Measurements from ENCODE around the gene SLC35F3.

DNA sequence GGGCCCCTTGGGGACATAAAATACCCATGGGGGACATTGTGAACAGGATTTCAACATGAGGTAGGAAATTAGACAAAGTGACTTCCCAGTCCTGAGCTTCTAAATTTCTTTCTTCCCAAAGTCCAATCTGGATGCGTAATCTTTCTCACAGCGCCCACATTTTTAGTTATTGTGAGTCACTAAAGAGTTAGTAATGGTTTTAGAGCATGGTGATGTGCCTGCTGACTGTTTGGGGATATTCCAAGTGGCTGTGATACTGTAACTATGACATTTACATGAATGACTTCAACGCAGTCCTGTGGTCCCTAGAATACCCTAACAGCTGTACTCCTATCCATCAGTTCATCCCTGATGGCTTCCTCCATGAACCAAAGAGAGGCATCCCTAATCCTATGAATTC, 244.7 kb downstream of the SLC35F3 start:
- TF ChIP-seq CTCF (IDR thresholded peaks at IDR 0.05) (no peak), EP300 (IDR thresholded peaks at IDR 0.05) (no peak), POLR2AphosphoS5 (IDR thresholded peaks at IDR 0.05) (no peak), POLR2A (IDR thresholded peaks at IDR 0.05) (no peak)

Measured in suprapubic skin (tissue), 4 donors.